GM12878 (cell line): Measurements from ENCODE around the gene LIPG. TPM values are rescaled to one million over a fixed set of nuclear protein-coding genes. Genes with fewer than 3 reads are reported as not detected.

Source experiments
- ATAC-seq: fragments of 200-7000 bp; cut with Tn5 transposase; 3 replicates; pipeline ENCODE4 v1.9.1; 2020; ENCODE audit warnings: mild to moderate bottlenecking, moderate library complexity
- BruUV-seq: library from RNA; stranded (reverse); fragments of 400-500 nt; replicated peaks from 2 replicates; lab custom pipeline; 2021; lab: Mats Ljungman, UMichigan
- CTCF ChIA-PET: fragments of 300-600 bp; sonication (Branson Sonifier 250); formaldehyde crosslinking; extraction: SDS; loops from one replicate; lab custom pipeline; 2021; ENCODE audit warnings: inconsistent platforms; lab: Yijun Ruan, JAX
- POLR2A ChIA-PET: fragments of 350-600 bp; formaldehyde crosslinking; extraction: SDS; loops from one replicate; lab custom pipeline; 2021; ENCODE audit warnings: inconsistent platforms; lab: Charles Lee
- RAD21 ChIA-PET: fragments of 300-600 bp; sonication (Branson Sonifier 250); formaldehyde crosslinking; loops from one replicate; lab custom pipeline; 2023; ENCODE audit warnings: antibody characterized with exemption; ENCODE audit not compliant: unreplicated experiment; lab: Charles Lee
- SMC1A ChIA-PET: fragments of 300-600 bp; sonication (Branson Sonifier 250); formaldehyde crosslinking; loops from one replicate; lab custom pipeline; 2023; ENCODE audit not compliant: unreplicated experiment, uncharacterized antibody; lab: Charles Lee
- DNase-seq: peaks from one replicate; pipeline ENCODE4 v3.0.0-alpha.2; 2011; ENCODE audit warnings: low read depth, low spot score
- FAIRE-seq: peaks from 3 replicates; lab custom pipeline; 2011; peaks lifted over from hg19 to GRCh38; lab: Jason Lieb, UNC
- H2AFZ ChIP-seq: 2 replicates; pipeline ENCODE4 v1.6.0; 2011; ENCODE audit warnings: low read depth, low read length, control low read depth; ENCODE audit not compliant: control insufficient read depth
- H3K27ac ChIP-seq: 2 replicates; pipeline ENCODE4 v1.5.1; 2011; ENCODE audit warnings: control low read depth; ENCODE audit not compliant: control insufficient read depth, insufficient read depth
- H3K27me3 ChIP-seq, 2 experiments: replicated peaks in 1 of 2; 2 replicates each; pipeline versions ENCODE4 v1.6.0 to v1.6.1; 2011; ENCODE audit warnings: low read length in 1 of 2; ENCODE audit not compliant: control insufficient read depth in 2 of 2, insufficient read depth in 2 of 2
- H3K36me3 ChIP-seq, 2 experiments: 2 replicates each; pipeline ENCODE4 v1.5.1; 2011; ENCODE audit warnings: low read length in 1 of 2; ENCODE audit not compliant: control insufficient read depth in 2 of 2, insufficient read depth in 2 of 2
- H3K4me1 ChIP-seq: 2 replicates; pipeline ENCODE4 v1.6.1; 2011; ENCODE audit warnings: mild to moderate bottlenecking, low read length, moderate library complexity, mixed read lengths; ENCODE audit not compliant: control insufficient read depth, insufficient read depth
- H3K4me2 ChIP-seq: 2 replicates; pipeline ENCODE4 v1.6.0; 2011; ENCODE audit warnings: control low read depth; ENCODE audit not compliant: control insufficient read depth, insufficient read depth
- H3K4me3 ChIP-seq: fragments of 200-600 bp; sonication (generic); 2 replicates; pipeline ENCODE4 v1.5.1; 2016
- H3K79me2 ChIP-seq: 2 replicates; pipeline ENCODE4 v1.6.0; 2011; ENCODE audit warnings: low read length; ENCODE audit not compliant: control insufficient read depth, insufficient read depth
- H3K9ac ChIP-seq: 2 replicates; pipeline ENCODE4 v1.8.0; 2011; ENCODE audit warnings: low read length, control low read depth, mixed read lengths; ENCODE audit not compliant: control insufficient read depth, insufficient read depth
- H3K9me3 ChIP-seq: replicated peaks from 3 replicates; pipeline ENCODE4 v1.5.1; 2011; ENCODE audit warnings: mild to moderate bottlenecking, low read length; ENCODE audit not compliant: control insufficient read depth, insufficient read depth
- H4K20me1 ChIP-seq: 2 replicates; pipeline ENCODE4 v1.6.0; 2011; ENCODE audit not compliant: control insufficient read depth, insufficient read depth
- ASH2L ChIP-seq: fragments of 300-600, 200-600 bp; sonication (generic); IDR thresholded peaks from 2 replicates; pipeline ENCODE4 v1.6.1; 2017; ENCODE audit warnings: low read depth, mild to moderate bottlenecking, borderline replicate concordance
- ATF7 ChIP-seq: fragments of 450-650 bp; IDR thresholded peaks from 2 replicates; pipeline ENCODE4 v1.6.1; 2016; ENCODE audit warnings: low read depth, mild to moderate bottlenecking
- BMI1 ChIP-seq: fragments of 450-650 bp; IDR thresholded peaks from 2 replicates; pipeline ENCODE4 v1.6.1; 2016; ENCODE audit warnings: mild to moderate bottlenecking, moderate library complexity, borderline replicate concordance
- BRCA1 ChIP-seq: IDR thresholded peaks from 2 replicates; pipeline ENCODE4 v1.6.1; 2011; ENCODE audit warnings: low read depth, low read length, improper control_type of control experiment
- EZH2 ChIP-seq: IDR thresholded peaks from 2 replicates; pipeline ENCODE4 v1.6.1; 2012; ENCODE audit warnings: low read depth, mild to moderate bottlenecking, control low read depth, inconsistent platforms, low read length, borderline replicate concordance; ENCODE audit not compliant: control insufficient read depth
- HDAC2 ChIP-seq: fragments of 200-600 bp; sonication (generic); IDR thresholded peaks from 2 replicates; pipeline ENCODE4 v1.6.1; 2017
- HDGF ChIP-seq: fragments of 450-650 bp; IDR thresholded peaks from 2 replicates; pipeline ENCODE4 v1.6.1; 2016; ENCODE audit warnings: antibody characterized with exemption
- MYB ChIP-seq: fragments of 150-350 bp; IDR thresholded peaks from 2 replicates; pipeline ENCODE4 v1.6.1; 2014; ENCODE audit warnings: mild to moderate bottlenecking, low read depth, low read length, borderline replicate concordance
- NR2C2 ChIP-seq: IDR thresholded peaks from 2 replicates; pipeline ENCODE4 v1.6.1; 2011; ENCODE audit warnings: borderline replicate concordance, low read depth; ENCODE audit not compliant: control insufficient read depth, insufficient read length
- PAX8 ChIP-seq: fragments of 450-650 bp; IDR thresholded peaks from 2 replicates; pipeline ENCODE4 v1.6.1; 2017; ENCODE audit warnings: mild to moderate bottlenecking, moderate library complexity
- PML ChIP-seq: IDR thresholded peaks from 2 replicates; pipeline ENCODE4 v1.6.1; 2012; ENCODE audit warnings: low read length, inconsistent platforms
- POLR2AphosphoS2 ChIP-seq: IDR thresholded peaks from 2 replicates; pipeline ENCODE4 v1.6.1; 2011; ENCODE audit warnings: low read depth, mild to moderate bottlenecking, low read length, improper control_type of control experiment, moderate library complexity
- REST ChIP-seq: IDR thresholded peaks from 2 replicates; pipeline ENCODE4 v1.6.1; 2012; ENCODE audit warnings: mild to moderate bottlenecking, low read depth, low read length
- STAT3 ChIP-seq: IDR thresholded peaks from 2 replicates; pipeline ENCODE4 v1.6.1; 2011; ENCODE audit warnings: low read depth, low read length, improper control_type of control experiment
- ZBED1 ChIP-seq: IDR thresholded peaks from 2 replicates; pipeline ENCODE4 v1.6.1; 2016; ENCODE audit warnings: borderline replicate concordance
- ZNF24 ChIP-seq: fragments of 450-650 bp; IDR thresholded peaks from 2 replicates; pipeline ENCODE4 v1.6.1; 2017; ENCODE audit warnings: antibody characterized with exemption, mild to moderate bottlenecking
- ZZZ3 ChIP-seq: IDR thresholded peaks from 2 replicates; pipeline ENCODE4 v1.6.1; 2011; ENCODE audit warnings: low read depth; ENCODE audit not compliant: control insufficient read depth, insufficient read length
- WGBS: methylation state at CpG from one replicate; pipeline ENCODE4 v1.1.6; 2016; ENCODE audit warnings: low lambda C conversion rate; ENCODE audit not compliant: insufficient replicate concordance, insufficient coverage; ENCODE audit errors: missing lambda C conversion rate; 5-methylcytosine and 5-hydroxymethylcytosine counted together
- in situ Hi-C: fragments of 300-500 bp; cut with MboI; formaldehyde crosslinking; loops from 9 replicates; pipeline ENCODE4 v1.14.3; 2018; ENCODE audit warnings: mixed read lengths
- intact Hi-C: fragments of 100-400 bp; cut with micrococcal nuclease; formaldehyde crosslinking; loops from one replicate; pipeline ENCODE4 v1.14.2; 2022; ENCODE audit not compliant: unreplicated experiment
- polyA plus RNA-seq, 11 experiments: library from polyadenylated mRNA; depleted of rRNA in 4 of 11; unstranded in 6 of 11; stranded (reverse) in 5 of 11; fragments of >200 nt; fragmentation: Nextera tagmentation in 4 of 11; fragmentation: Illumina TruSeq in 1 of 11; extraction: Ambion mirVana in 4 of 11; extraction: Trizol in 1 of 11; gene quantifications; 1 replicate in 1 of 11; 2 replicates in 10 of 11; pipeline versions ENCODE4 v1.2.1 to v1.2.3, GENCODE V29; 2011 to 2016; ENCODE audit warnings: inconsistent platforms in 2 of 11, missing spikeins in 2 of 11, low read depth in 1 of 11
- total RNA-seq, 4 experiments: library from RNA; depleted of rRNA in 3 of 4; stranded (reverse); fragments of >200 nt in 3 of 4; fragmentation: Illumina TruSeq in 1 of 4; extraction: Trizol in 1 of 4; gene quantifications; 2 replicates each; pipeline versions ENCODE4 v1.2.1 to v1.2.3, GENCODE V29; 2013 to 2021
- TF ChIP-seq, protein P1 (sequence below): fragments of 150-350 bp; IDR thresholded peaks from 2 replicates; pipeline ENCODE4 v1.6.1; 2016; ENCODE audit warnings: low read depth, low read length

LIPG gene
- total and polyA plus RNA-seq, 10 of the 15 experiments (the other 5 are each of a cell fraction or from before 2014, with no cell fraction given), result 0.04 to 0.55 (median 0.18) TPM; not detected in 1

DNA sequence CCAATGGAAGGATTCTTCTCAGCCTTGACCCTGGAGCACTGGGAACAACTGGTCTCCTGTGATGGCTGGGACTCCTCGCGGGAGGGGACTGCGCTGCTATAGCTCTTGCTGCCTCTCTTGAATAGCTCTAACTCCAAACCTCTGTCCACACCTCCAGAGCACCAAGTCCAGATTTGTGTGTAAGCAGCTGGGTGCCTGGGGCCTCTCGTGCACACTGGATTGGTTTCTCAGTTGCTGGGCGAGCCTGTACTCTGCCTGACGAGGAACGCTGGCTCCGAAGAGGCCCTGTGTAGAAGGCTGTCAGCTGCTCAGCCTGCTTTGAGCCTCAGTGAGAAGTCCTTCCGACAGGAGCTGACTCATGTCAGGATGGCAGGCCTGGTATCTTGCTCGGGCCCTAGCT is 28.8 kb downstream of the LIPG start:
- no peaks in the 10 kb centered on the region for H3K9me3 ChIP-seq
- in situ Hi-C loops, result no loop called here
- FAIRE-seq, result no peak
- no peak overlapping the region for H3K4me3 ChIP-seq
- 55% methylated on average over 10 of the region's 10 CpGs for WGBS
- no peak overlapping the region for H3K9ac ChIP-seq
- H3K27me3 ChIP-seq, result no peaks in the 10 kb centered on the region; a peak in 1 of 4 replicates
- no peaks in the 10 kb centered on the region for H3K79me2 ChIP-seq
- ChIA-PET SMC1A (no interaction called here), POLR2A (no interaction called here), CTCF (no interaction called here), RAD21 (no interaction called here)
- H3K4me2 ChIP-seq, result no peak overlapping the region
- H3K4me1 ChIP-seq, result no peaks in the 10 kb centered on the region
- no peaks in the 10 kb centered on the region for H3K36me3 ChIP-seq
- no peak overlapping the region for H2AFZ ChIP-seq
- no peaks in the 10 kb centered on the region for H4K20me1 ChIP-seq
- intact Hi-C loops, result no loop called here
- H3K27ac ChIP-seq, result no peak overlapping the region
- ATAC-seq, result no peak
- no peak for DNase-seq
- no TSS peak for BruUV-seq
- TF ChIP-seq POLR2AphosphoS2, result no peak
- no peak for TF ChIP-seq HDAC2
- no peak for TF ChIP-seq MYB
- TF ChIP-seq ATF7, result no peak
- no peak for TF ChIP-seq ASH2L
- TF ChIP-seq HDGF, result no peak
- TF ChIP-seq PAX8, result no peak
- no peak for TF ChIP-seq EZH2
- TF ChIP-seq BMI1, result no peak
- TF ChIP-seq ZBED1, result no peak
- no peak for TF ChIP-seq NR2C2
- no peak for TF ChIP-seq ZZZ3
- TF ChIP-seq STAT3, result no peak
- TF ChIP-seq PML, result no peak
- TF ChIP-seq REST, result no peak
- no peak for TF ChIP-seq ZNF24
- TF ChIP-seq, protein P1, sequence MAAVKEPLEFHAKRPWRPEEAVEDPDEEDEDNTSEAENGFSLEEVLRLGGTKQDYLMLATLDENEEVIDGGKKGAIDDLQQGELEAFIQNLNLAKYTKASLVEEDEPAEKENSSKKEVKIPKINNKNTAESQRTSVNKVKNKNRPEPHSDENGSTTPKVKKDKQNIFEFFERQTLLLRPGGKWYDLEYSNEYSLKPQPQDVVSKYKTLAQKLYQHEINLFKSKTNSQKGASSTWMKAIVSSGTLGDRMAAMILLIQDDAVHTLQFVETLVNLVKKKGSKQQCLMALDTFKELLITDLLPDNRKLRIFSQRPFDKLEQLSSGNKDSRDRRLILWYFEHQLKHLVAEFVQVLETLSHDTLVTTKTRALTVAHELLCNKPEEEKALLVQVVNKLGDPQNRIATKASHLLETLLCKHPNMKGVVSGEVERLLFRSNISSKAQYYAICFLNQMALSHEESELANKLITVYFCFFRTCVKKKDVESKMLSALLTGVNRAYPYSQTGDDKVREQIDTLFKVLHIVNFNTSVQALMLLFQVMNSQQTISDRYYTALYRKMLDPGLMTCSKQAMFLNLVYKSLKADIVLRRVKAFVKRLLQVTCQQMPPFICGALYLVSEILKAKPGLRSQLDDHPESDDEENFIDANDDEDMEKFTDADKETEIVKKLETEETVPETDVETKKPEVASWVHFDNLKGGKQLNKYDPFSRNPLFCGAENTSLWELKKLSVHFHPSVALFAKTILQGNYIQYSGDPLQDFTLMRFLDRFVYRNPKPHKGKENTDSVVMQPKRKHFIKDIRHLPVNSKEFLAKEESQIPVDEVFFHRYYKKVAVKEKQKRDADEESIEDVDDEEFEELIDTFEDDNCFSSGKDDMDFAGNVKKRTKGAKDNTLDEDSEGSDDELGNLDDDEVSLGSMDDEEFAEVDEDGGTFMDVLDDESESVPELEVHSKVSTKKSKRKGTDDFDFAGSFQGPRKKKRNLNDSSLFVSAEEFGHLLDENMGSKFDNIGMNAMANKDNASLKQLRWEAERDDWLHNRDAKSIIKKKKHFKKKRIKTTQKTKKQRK, result no peak
- no peak for TF ChIP-seq BRCA1
